Endometrial microvascular endothelial cells (primary cell): Measurements from ENCODE around the gene CD209. TPM values are rescaled to one million over a fixed set of nuclear protein-coding genes. Genes with fewer than 3 reads are reported as not detected.

Experiments used
- in situ Hi-C: cut with HindIII; loops from 2 replicates; pipeline ENCODE4 v1.10.0; 2017; ENCODE audit warnings: low sequenced_read_pairs, low pct_unique_long_range_greater_than_20kb; ENCODE audit errors: inconsistent ontology term
- total RNA-seq: library from RNA; depleted of rRNA; stranded (reverse); fragments of >200 nt; gene quantifications from one replicate; pipeline ENCODE4 v1.2.3, GENCODE V29; 2015; ENCODE audit errors: inconsistent ontology term

CD209 gene
- total RNA-seq, 1 donor from 2014 or later, result not detected

- in situ Hi-C loops, result no loop called here
These were observed 28.7 kb downstream of the CD209 start for GRCh38 chr19:7718668-7719067.

GRCh38 chr19:7716762-7717161 is 30.6 kb downstream of the CD209 start:
- in situ Hi-C loops, result no loop called here

GRCh38 chr19:7715671-7716070 is 31.7 kb downstream of the CD209 start:
- in situ Hi-C loops, result no loop called here

GRCh38 chr19:7710616-7711015 is 36.7 kb downstream of the CD209 start:
- in situ Hi-C loops, result no loop called here

DNA sequence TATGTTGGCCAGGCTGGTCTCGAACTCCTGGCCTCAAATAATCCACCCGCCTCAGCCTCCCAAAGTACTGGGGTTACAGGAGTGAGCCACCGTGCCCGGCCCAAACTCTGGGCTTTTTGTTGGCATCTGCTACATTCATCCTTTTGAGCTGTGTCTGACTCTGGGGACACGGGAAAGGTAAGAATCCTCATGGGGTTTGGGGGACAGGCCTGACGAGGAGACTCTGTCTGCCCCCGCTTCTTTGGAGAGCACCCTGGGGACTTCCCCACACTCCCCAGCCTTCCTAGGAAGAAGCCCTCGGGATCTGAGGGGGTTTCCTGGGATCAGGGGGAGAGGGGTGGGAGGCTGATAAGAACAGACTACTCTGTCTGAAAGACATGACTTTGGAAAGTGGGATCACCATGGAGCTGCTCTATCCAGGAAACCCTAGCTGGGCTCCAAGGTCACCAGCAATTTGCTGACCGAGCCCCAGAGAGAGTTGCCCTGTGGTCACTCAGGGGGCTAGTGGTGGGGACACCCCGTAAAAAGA is 37.3 kb downstream of the CD209 start:
- in situ Hi-C loops, result no loop called here

DNA sequence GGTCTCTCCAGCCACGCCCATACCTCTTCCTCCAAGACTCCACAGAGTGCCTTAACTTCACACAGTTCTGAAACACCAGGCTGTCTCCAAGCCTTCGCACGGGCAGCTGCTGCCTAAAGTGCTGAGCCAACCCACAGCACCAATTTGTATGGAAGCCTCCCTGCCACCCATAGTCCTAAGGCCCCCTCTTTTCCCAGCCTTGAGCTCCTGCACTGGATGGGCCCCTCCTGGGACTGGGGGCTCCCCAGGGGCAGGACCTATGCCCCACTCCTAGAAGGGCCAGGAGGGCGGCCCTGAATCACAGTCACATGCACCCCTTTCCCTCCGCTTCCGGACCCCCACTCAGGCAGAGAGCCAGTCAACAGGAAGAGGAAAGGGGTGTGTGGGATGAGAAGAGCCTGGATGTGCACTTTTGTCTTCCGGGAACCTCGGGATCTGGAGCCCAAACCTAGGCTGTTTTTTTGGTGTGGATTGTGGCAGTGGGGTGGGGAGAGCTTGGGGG is 40.3 kb downstream of the CD209 start:
- in situ Hi-C loops, result no loop called here

DNA sequence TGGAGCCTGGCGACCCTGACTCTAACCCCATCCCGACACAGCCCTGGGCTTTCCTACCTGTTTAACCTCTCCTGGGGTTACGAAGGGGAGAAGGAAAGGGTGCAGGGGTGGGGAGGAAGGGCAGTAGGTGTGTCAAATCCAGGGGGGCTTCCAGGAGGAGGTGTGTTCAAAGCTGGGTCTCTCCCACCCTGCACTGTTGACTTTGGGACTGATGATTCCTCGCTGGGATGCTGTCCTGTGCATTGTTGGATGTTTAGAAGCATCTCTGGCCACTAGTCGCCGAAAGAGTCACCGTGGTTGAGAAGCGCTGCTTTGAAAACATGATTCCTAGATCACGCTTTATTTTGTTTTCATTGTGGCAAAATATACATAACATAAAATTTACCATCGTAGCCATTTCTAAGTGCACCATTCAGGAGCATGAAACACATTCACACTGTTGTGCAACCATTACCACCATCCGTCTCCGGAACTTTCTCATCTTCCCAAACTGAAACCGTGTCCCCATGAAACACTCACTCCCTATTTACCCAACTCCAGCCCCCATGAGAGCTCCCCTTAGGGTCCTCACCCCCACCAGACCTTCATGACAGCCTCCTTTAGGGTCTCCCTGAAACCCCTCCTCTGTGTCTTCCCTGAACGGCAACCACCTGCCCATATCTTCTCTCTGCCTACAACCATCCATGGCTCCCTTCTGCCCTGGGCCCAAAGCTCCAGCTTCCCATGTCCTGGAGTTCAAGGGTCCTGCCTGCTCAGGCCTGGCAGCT is 41.0 kb downstream of the CD209 start:
- in situ Hi-C loops, result no loop called here

DNA sequence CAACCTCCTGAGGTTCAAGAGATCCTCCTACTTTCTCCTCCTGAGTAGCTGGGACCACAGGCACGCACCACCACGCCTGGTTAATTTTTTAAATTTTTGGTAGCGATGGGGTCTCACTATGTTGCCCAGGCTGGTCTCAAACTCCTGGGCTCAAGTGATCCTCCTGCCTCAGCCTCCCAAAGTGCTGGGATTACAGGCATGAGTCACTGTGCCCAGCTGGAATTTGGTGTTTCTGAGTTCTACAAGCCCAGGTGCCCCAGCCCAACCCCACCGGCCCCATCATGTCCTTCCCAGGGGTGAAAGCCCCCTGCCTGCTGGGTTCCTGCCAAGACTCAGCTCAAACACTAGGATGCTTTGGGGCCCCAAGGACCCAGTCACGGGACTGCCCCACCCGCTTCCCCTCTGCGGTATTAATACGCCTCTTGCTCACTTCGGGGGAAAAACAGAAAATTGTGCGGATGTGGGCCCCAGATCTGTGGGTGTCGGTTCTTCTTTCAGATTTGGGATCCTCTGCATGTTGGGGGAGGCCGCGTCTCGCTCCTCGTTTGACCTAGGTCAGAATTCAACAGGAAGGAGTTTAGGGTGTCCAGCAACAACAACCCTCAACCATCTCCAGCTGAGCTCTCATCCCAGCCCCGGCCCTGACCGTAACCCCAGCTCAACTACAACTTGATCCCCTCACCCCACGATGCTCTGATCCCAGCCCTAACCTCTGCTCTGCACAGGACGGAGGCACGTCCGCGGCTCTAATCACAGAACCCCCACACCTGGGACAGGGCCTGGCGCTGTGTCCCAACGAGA is 41.7 kb downstream of the CD209 start:
- in situ Hi-C loops, result no loop called here

GRCh38 chr19:7704280-7705060 is 42.9 kb downstream of the CD209 start:
- in situ Hi-C loops, result no loop called here

DNA sequence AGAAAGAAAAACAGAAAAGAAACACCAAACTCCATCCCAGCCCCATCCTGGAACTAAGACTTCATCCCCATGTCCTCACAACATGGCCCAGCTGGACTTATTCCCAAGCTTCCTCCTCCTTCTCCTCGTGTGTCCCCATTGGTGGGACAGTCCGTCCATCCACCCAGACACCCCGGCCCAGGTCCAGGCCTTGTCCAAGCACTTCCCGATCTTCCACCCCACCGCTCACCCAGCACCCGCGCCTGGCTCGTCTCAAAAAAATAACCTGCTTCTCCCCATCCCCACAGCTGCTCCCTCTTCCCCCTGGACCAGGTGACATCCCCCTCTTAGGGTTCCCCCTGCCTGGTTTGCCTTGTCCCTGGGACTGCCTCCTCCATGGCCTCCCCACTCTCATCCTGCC is 44.0 kb downstream of the CD209 start:
- in situ Hi-C loops, result no loop called here

GRCh38 chr19:7701654-7702457 is 45.5 kb downstream of the CD209 start, which contains the start of gene FCER2:
Gene FCER2, minus strand, starts transcription at chr19:7702131. Its CDS starts 2,371 bp downstream, at chr19:7699760.
- in situ Hi-C loops, result no loop called here

GRCh38 chr19:7701049-7701653 is 46.2 kb downstream of the CD209 start:
- in situ Hi-C loops, result no loop called here

GRCh38 chr19:7699417-7700401 is 47.6 kb downstream of the CD209 start:
- in situ Hi-C loops, result no loop called here

DNA sequence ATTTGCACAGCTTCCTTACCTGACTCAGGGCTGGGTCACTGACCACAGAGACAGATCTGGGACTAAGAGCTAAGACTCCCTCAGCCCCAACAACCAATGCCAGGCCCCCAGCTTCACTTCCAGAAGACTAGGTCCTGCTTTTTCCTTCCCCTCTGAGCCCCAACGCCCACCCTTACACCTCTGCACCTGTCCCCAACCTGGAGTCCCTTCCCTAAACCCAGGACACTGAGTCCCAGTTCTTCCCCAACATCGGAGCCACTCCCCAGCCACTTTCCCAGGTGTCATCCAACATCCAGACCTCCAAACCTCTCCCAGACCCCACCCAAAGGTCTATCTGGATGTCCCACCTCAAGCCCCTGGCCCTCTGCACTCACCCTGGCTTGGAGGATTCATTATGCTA is 48.3 kb downstream of the CD209 start:
- in situ Hi-C loops, result no loop called here

GRCh38 chr19:7698583-7698982 is 48.8 kb downstream of the CD209 start:
- in situ Hi-C loops, result no loop called here

DNA sequence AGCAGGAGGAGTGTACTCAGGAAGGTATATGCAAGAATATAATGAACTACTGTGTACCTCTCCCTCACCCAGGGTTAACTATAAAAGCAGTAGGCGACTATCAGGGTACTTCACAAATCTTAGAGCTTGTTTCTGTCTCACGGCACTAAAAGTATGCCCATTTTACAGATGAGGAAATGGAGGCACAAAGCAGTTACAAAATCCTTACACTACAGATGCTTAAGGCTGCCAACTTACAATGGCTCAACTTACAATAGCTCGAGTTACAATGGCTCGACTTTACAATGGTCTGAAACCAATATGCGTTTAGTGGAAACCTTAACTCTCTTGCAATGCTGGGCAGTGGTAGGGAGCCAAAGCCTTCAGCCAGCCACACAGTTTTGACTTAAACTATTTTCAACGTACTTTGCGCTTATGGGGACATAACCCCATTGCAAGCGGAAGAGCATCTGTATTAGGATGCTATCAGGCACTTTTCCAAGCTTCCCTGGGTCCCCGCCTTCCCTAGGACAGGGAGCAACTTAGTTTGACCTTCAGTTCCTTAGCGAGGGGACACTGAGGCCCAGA is 49.5 kb downstream of the CD209 start:
- in situ Hi-C loops, result no loop called here
